GM12878 (cell line): ENCODE measurements around the gene ZNHIT1. TPM values are rescaled to one million over a fixed set of nuclear protein-coding genes. Genes with fewer than 3 reads are reported as not detected.

Experiments used
- ATAC-seq: fragments of 200-7000 bp; cut with Tn5 transposase; 3 replicates; pipeline ENCODE4 v1.9.1; 2020; ENCODE audit warnings: mild to moderate bottlenecking, moderate library complexity
- BruUV-seq: library from RNA; stranded (reverse); fragments of 400-500 nt; replicated peaks from 2 replicates; lab custom pipeline; 2021; lab: Mats Ljungman, UMichigan
- CTCF ChIA-PET: fragments of 300-600 bp; sonication (Branson Sonifier 250); formaldehyde crosslinking; extraction: SDS; loops from one replicate; lab custom pipeline; 2021; ENCODE audit warnings: inconsistent platforms; lab: Yijun Ruan, JAX
- POLR2A ChIA-PET: fragments of 350-600 bp; formaldehyde crosslinking; extraction: SDS; loops from one replicate; lab custom pipeline; 2021; ENCODE audit warnings: inconsistent platforms; lab: Charles Lee
- RAD21 ChIA-PET: fragments of 300-600 bp; sonication (Branson Sonifier 250); formaldehyde crosslinking; loops from one replicate; lab custom pipeline; 2023; ENCODE audit warnings: antibody characterized with exemption; ENCODE audit not compliant: unreplicated experiment; lab: Charles Lee
- SMC1A ChIA-PET: fragments of 300-600 bp; sonication (Branson Sonifier 250); formaldehyde crosslinking; loops from one replicate; lab custom pipeline; 2023; ENCODE audit not compliant: unreplicated experiment, uncharacterized antibody; lab: Charles Lee
- DNase-seq: peaks from one replicate; pipeline ENCODE4 v3.0.0-alpha.2; 2011; ENCODE audit warnings: low read depth, low spot score
- FAIRE-seq: peaks from 3 replicates; lab custom pipeline; 2011; peaks lifted over from hg19 to GRCh38; lab: Jason Lieb, UNC
- H2AFZ ChIP-seq: 2 replicates; pipeline ENCODE4 v1.6.0; 2011; ENCODE audit warnings: low read depth, low read length, control low read depth; ENCODE audit not compliant: control insufficient read depth
- H3K27ac ChIP-seq: 2 replicates; pipeline ENCODE4 v1.5.1; 2011; ENCODE audit warnings: control low read depth; ENCODE audit not compliant: control insufficient read depth, insufficient read depth
- H3K27me3 ChIP-seq, 2 experiments: replicated peaks in 1 of 2; 2 replicates each; pipeline versions ENCODE4 v1.6.0 to v1.6.1; 2011; ENCODE audit warnings: low read length in 1 of 2; ENCODE audit not compliant: control insufficient read depth in 2 of 2, insufficient read depth in 2 of 2
- H3K36me3 ChIP-seq, 2 experiments: 2 replicates each; pipeline ENCODE4 v1.5.1; 2011; ENCODE audit warnings: low read length in 1 of 2; ENCODE audit not compliant: control insufficient read depth in 2 of 2, insufficient read depth in 2 of 2
- H3K4me1 ChIP-seq: 2 replicates; pipeline ENCODE4 v1.6.1; 2011; ENCODE audit warnings: mild to moderate bottlenecking, low read length, moderate library complexity, mixed read lengths; ENCODE audit not compliant: control insufficient read depth, insufficient read depth
- H3K4me2 ChIP-seq: 2 replicates; pipeline ENCODE4 v1.6.0; 2011; ENCODE audit warnings: control low read depth; ENCODE audit not compliant: control insufficient read depth, insufficient read depth
- H3K4me3 ChIP-seq: fragments of 200-600 bp; sonication (generic); 2 replicates; pipeline ENCODE4 v1.5.1; 2016
- H3K79me2 ChIP-seq: 2 replicates; pipeline ENCODE4 v1.6.0; 2011; ENCODE audit warnings: low read length; ENCODE audit not compliant: control insufficient read depth, insufficient read depth
- H3K9ac ChIP-seq: 2 replicates; pipeline ENCODE4 v1.8.0; 2011; ENCODE audit warnings: low read length, control low read depth, mixed read lengths; ENCODE audit not compliant: control insufficient read depth, insufficient read depth
- H3K9me3 ChIP-seq: replicated peaks from 3 replicates; pipeline ENCODE4 v1.5.1; 2011; ENCODE audit warnings: mild to moderate bottlenecking, low read length; ENCODE audit not compliant: control insufficient read depth, insufficient read depth
- H4K20me1 ChIP-seq: 2 replicates; pipeline ENCODE4 v1.6.0; 2011; ENCODE audit not compliant: control insufficient read depth, insufficient read depth
- BRCA1 ChIP-seq: IDR thresholded peaks from 2 replicates; pipeline ENCODE4 v1.6.1; 2011; ENCODE audit warnings: low read depth, low read length, improper control_type of control experiment
- DPF2 ChIP-seq: fragments of 450-650 bp; IDR thresholded peaks from 2 replicates; pipeline ENCODE4 v1.6.1; 2017; ENCODE audit warnings: mild to moderate bottlenecking
- FOXK2 ChIP-seq: fragments of 450-650 bp; IDR thresholded peaks from 2 replicates; pipeline ENCODE4 v1.6.1; 2017; ENCODE audit warnings: mild to moderate bottlenecking, moderate library complexity
- HDGF ChIP-seq: fragments of 450-650 bp; IDR thresholded peaks from 2 replicates; pipeline ENCODE4 v1.6.1; 2016; ENCODE audit warnings: antibody characterized with exemption
- MEF2B ChIP-seq: fragments of 450-650 bp; IDR thresholded peaks from 2 replicates; pipeline ENCODE4 v1.6.1; 2018; ENCODE audit warnings: mild to moderate bottlenecking, moderate library complexity; ENCODE audit not compliant: partially characterized antibody, poor library complexity, severe bottlenecking
- MLLT1 ChIP-seq: fragments of 450-650 bp; IDR thresholded peaks from 2 replicates; pipeline ENCODE4 v1.6.1; 2016; ENCODE audit warnings: mild to moderate bottlenecking
- MYB ChIP-seq: fragments of 150-350 bp; IDR thresholded peaks from 2 replicates; pipeline ENCODE4 v1.6.1; 2014; ENCODE audit warnings: mild to moderate bottlenecking, low read depth, low read length, borderline replicate concordance
- PRDM15 ChIP-seq: fragments of 450-650 bp; formaldehyde crosslinking; IDR thresholded peaks from 2 replicates; pipeline ENCODE4 v1.4.0; 2020; ENCODE audit warnings: mild to moderate bottlenecking, moderate library complexity
- SMARCA5 ChIP-seq: fragments of 450-650 bp; IDR thresholded peaks from 2 replicates; pipeline ENCODE4 v1.6.1; 2017; ENCODE audit warnings: mild to moderate bottlenecking
- TARDBP ChIP-seq: IDR thresholded peaks from 2 replicates; pipeline ENCODE4 v1.6.1; 2016; ENCODE audit warnings: borderline replicate concordance
- ZBED1 ChIP-seq: IDR thresholded peaks from 2 replicates; pipeline ENCODE4 v1.6.1; 2016; ENCODE audit warnings: borderline replicate concordance
- ZBTB33 ChIP-seq: fragments of 450-650 bp; IDR thresholded peaks from 2 replicates; pipeline ENCODE4 v1.6.1; 2017; ENCODE audit warnings: mild to moderate bottlenecking
- WGBS: methylation state at CpG from one replicate; pipeline ENCODE4 v1.1.6; 2016; ENCODE audit warnings: low lambda C conversion rate; ENCODE audit not compliant: insufficient replicate concordance, insufficient coverage; ENCODE audit errors: missing lambda C conversion rate; 5-methylcytosine and 5-hydroxymethylcytosine counted together
- in situ Hi-C: fragments of 300-500 bp; cut with MboI; formaldehyde crosslinking; loops from 9 replicates; pipeline ENCODE4 v1.14.3; 2018; ENCODE audit warnings: mixed read lengths
- intact Hi-C: fragments of 100-400 bp; cut with micrococcal nuclease; formaldehyde crosslinking; loops from one replicate; pipeline ENCODE4 v1.14.2; 2022; ENCODE audit not compliant: unreplicated experiment
- polyA plus RNA-seq, 11 experiments: library from polyadenylated mRNA; depleted of rRNA in 4 of 11; unstranded in 6 of 11; stranded (reverse) in 5 of 11; fragments of >200 nt; fragmentation: Nextera tagmentation in 4 of 11; fragmentation: Illumina TruSeq in 1 of 11; extraction: Ambion mirVana in 4 of 11; extraction: Trizol in 1 of 11; gene quantifications; 1 replicate in 1 of 11; 2 replicates in 10 of 11; pipeline versions ENCODE4 v1.2.1 to v1.2.3, GENCODE V29; 2011 to 2016; ENCODE audit warnings: inconsistent platforms in 2 of 11, missing spikeins in 2 of 11, low read depth in 1 of 11
- total RNA-seq, 4 experiments: library from RNA; depleted of rRNA in 3 of 4; stranded (reverse); fragments of >200 nt in 3 of 4; fragmentation: Illumina TruSeq in 1 of 4; extraction: Trizol in 1 of 4; gene quantifications; 2 replicates each; pipeline versions ENCODE4 v1.2.1 to v1.2.3, GENCODE V29; 2013 to 2021

The ZNHIT1 gene
- total and polyA plus RNA-seq, 10 of the 15 experiments (the other 5 are each of a cell fraction or from before 2014, with no cell fraction given) = 3.8 to 79.2 (median 44.5) TPM

- no peak for DNase-seq
- Histone ChIP-seq H3K4me2 (peak overlapping the region; percentile 97), H3K4me3 (peak overlapping the region; percentile 84), H3K36me3 (peaks cover 7 to 10% of the 10 kb centered on the region in 2 experiments), H3K27me3 (no peaks in the 10 kb centered on the region), H3K9ac (peak overlapping the region; percentile 88), H3K9me3 (no peaks in the 10 kb centered on the region), H2AFZ (no peak overlapping the region; the same call in 1 of the 2 replicates), H3K4me1 (peaks cover 6% of the 10 kb centered on the region), H4K20me1 (no peaks in the 10 kb centered on the region), H3K79me2 (peaks cover 26% of the 10 kb centered on the region), H3K27ac (peak overlapping the region; percentile 89; the same call in 1 of the 2 replicates)
- no TSS peak for BruUV-seq
- ChIA-PET CTCF (interaction anchor here (0.6 to 5.3 kb wide), 32 partner anchors 9 to 1223 kb away, joined by 3 to 74 read pairs (median 4); partner anchors contain the start of genes PLOD3, TRIM56, UFSP1 and ZNHIT1), SMC1A (interaction anchor here (0.9 to 2.9 kb wide), 9 partner anchors 11 to 101 kb away, joined by 3 to 20 read pairs (median 5); partner anchors contain the start of genes PLOD3 and ZNHIT1), POLR2A (interaction anchor here (0.5 to 1.5 kb wide), 8 partner anchors 8 to 354 kb away, joined by 3 to 10 read pairs (median 4); partner anchors contain the start of genes PLOD3, UFSP1 and ZNHIT1), RAD21 (interaction anchor here (1.0 to 5.0 kb wide), 9 partner anchors 8 to 110 kb away, joined by 3 to 37 read pairs (median 4); partner anchors contain the start of genes PLOD3 and ZNHIT1)
- ATAC-seq = no peak
- WGBS = 34% methylated on average over 28 of the region's 28 CpGs
- intact Hi-C loops = loop anchor here (1.0 kb wide), 2 partner anchors 26 to 100 kb away; partner anchors contain the start of gene ZNHIT1
- FAIRE-seq = no peak
- in situ Hi-C loops = no loop called here
- TF ChIP-seq BRCA1 (no peak), FOXK2 (no peak), DPF2 (no peak), MEF2B (no peak), SMARCA5 (0 out of 2 replicates have a peak, but pooled peaks have one; percentile 88), HDGF (no peak), TARDBP (no peak), ZBTB33 (0 out of 2 replicates have a peak, but pooled peaks have one; percentile 43), PRDM15 (CRISPR knock-in tag) (no peak), ZBED1 (no peak), MLLT1 (peak; percentile 60; the same call in 1 of the 2 replicates), MYB (no peak)
These were observed 25.8 kb downstream of the ZNHIT1 start for GRCh38 chr7:101243646-101244374.
